K562 (cell line): ENCODE results near the gene NUP107. TPM values are rescaled to one million over a fixed set of nuclear protein-coding genes. Genes with fewer than 3 reads are reported as not detected.

Source experiments
- GABPB1 ChIP-seq: sonication (generic); formaldehyde crosslinking; IDR thresholded peaks from 2 replicates; pipeline ENCODE4 v1.8.0; 2022; ENCODE audit warnings: mild to moderate bottlenecking, missing genetic modification reagents
- NR2F6 ChIP-seq: fragments of 450-650 bp; formaldehyde crosslinking; IDR thresholded peaks from 2 replicates; pipeline ENCODE4 v1.4.0; 2020; ENCODE audit warnings: mild to moderate bottlenecking
- PTTG1 ChIP-seq: fragments of 450-650 bp; IDR thresholded peaks from 2 replicates; pipeline ENCODE4 v1.6.1; 2016; ENCODE audit warnings: low read depth, mild to moderate bottlenecking, missing genetic modification characterization, missing compliant biosample characterization
- TARDBP ChIP-seq: fragments of 450-650 bp; IDR thresholded peaks from 2 replicates; pipeline ENCODE4 v1.6.1; 2016
- TRIM24 ChIP-seq, 2 experiments: fragments of 450-650 bp; IDR thresholded peaks; 2 replicates each; pipeline ENCODE4 v1.6.1; 2016
- ZNF57 ChIP-seq: fragments of 450-650 bp; formaldehyde crosslinking; IDR thresholded peaks from 2 replicates; pipeline ENCODE4 v1.4.0; 2020; ENCODE audit warnings: mild to moderate bottlenecking, moderate library complexity
- polyA plus RNA-seq, 8 experiments: library from polyadenylated mRNA; depleted of rRNA in 4 of 8; stranded (reverse) in 5 of 8; unstranded in 3 of 8; fragments of >200 nt; fragmentation: Nextera tagmentation in 2 of 8; fragmentation: Illumina TruSeq in 1 of 8; extraction: Ambion mirVana in 2 of 8; extraction: Trizol in 1 of 8; gene quantifications; 2 replicates each; pipeline versions ENCODE4 v1.2.1 to v1.2.3, GENCODE V29; 2011 to 2014; ENCODE audit warnings: inconsistent platforms in 1 of 8, missing spikeins in 1 of 8
- total RNA-seq, 7 experiments: library from RNA; depleted of rRNA in 6 of 7; stranded (reverse); fragments of >200 nt in 6 of 7; fragmentation: Illumina TruSeq in 2 of 7; extraction: Trizol in 2 of 7; gene quantifications; 2 replicates each; pipeline versions ENCODE4 v1.2.1 to v1.2.3, GENCODE V29; 2011 to 2021; ENCODE audit warnings: low replicate concordance in 1 of 7
- TF ChIP-seq, protein P1 (sequence below): fragments of 250-450 bp; sonication (Bioruptor Pico); IDR thresholded peaks from 2 replicates; pipeline ENCODE4 v1.8.0; 2022; ENCODE audit warnings: moderate library complexity, mild to moderate bottlenecking, inconsistent platforms
- TF ChIP-seq, protein P2 (sequence below): fragments of 250-450 bp; sonication (Bioruptor Pico); IDR thresholded peaks from 2 replicates; pipeline ENCODE4 v1.8.0; 2021; ENCODE audit warnings: borderline replicate concordance, mild to moderate bottlenecking, moderate library complexity; ENCODE audit not compliant: poor library complexity, severe bottlenecking
- TF ChIP-seq, protein P3 (sequence below): fragments of 450-650 bp; IDR thresholded peaks from one replicate; pipeline ENCODE4 v1.6.1; 2018; ENCODE audit warnings: mild to moderate bottlenecking, moderate library complexity; ENCODE audit not compliant: partially characterized antibody
- TF ChIP-seq, protein P4 (sequence below): fragments of 450-650 bp; IDR thresholded peaks from 2 replicates; pipeline ENCODE4 v1.6.1; 2016; ENCODE audit warnings: mild to moderate bottlenecking, moderate library complexity
- TF ChIP-seq, protein P5 (sequence below): IDR thresholded peaks from 2 replicates; pipeline ENCODE4 v1.6.1; 2014; ENCODE audit warnings: antibody characterized with exemption

NUP107 gene
- total and polyA plus RNA-seq, 9 of the 15 experiments (the other 6 are each of a cell fraction or from before 2014, with no cell fraction given): 129 to 277 (median 199) TPM

DNA sequence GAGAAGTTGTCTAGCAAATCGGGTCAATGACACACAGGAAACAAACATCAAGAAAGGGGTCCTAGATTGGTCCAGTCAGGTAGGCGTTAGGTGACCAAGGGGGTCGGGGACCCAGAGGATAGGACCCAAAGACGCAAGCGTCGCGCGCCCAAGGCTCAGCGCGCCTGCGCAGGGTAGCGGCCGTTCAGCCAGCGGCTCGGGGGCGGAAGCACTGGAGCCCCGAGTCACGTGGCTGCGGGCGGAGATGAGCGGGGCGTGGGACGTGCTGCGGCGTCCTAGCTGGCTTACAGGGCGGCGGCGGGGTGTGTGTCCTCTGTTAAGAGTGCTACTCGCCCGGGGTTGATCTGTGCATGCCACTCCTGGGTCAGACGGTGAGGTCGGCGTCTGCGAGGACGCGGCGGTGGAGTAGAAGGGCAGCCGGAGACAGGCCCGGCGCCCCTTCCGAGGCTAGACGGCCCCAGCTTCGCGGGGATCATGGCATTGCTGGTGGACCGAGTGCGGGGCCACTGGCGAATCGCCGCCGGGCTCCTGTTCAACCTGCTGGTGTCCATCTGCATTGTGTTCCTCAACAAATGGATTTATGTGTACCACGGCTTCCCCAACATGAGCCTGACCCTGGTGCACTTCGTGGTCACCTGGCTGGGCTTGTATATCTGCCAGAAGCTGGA, 59.3 kb downstream of the NUP107 start, which contains the start of gene SLC35E3 (continued):
- TF ChIP-seq, protein P1, sequence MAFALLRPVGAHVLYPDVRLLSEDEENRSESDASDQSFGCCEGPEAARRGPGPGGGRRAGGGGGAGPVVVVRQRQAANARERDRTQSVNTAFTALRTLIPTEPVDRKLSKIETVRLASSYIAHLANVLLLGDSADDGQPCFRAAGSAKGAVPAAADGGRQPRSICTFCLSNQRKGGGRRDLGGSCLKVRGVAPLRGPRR (CRISPR knock-in tag): no peak
- peak; percentile 99 for TF ChIP-seq GABPB1
- no peak for TF ChIP-seq PTTG1 (tag)
- no peak for TF ChIP-seq TRIM24 (IDR thresholded peaks at IDR 0.05)
- no peak for TF ChIP-seq ZNF57
- TF ChIP-seq, protein P2, sequence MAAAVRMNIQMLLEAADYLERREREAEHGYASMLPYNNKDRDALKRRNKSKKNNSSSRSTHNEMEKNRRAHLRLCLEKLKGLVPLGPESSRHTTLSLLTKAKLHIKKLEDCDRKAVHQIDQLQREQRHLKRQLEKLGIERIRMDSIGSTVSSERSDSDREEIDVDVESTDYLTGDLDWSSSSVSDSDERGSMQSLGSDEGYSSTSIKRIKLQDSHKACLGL (CRISPR knock-in tag): peak; percentile 62
- TF ChIP-seq, protein P3, sequence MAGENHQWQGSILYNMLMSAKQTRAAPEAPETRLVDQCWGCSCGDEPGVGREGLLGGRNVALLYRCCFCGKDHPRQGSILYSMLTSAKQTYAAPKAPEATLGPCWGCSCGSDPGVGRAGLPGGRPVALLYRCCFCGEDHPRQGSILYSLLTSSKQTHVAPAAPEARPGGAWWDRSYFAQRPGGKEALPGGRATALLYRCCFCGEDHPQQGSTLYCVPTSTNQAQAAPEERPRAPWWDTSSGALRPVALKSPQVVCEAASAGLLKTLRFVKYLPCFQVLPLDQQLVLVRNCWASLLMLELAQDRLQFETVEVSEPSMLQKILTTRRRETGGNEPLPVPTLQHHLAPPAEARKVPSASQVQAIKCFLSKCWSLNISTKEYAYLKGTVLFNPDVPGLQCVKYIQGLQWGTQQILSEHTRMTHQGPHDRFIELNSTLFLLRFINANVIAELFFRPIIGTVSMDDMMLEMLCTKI: no peak
- no peak for TF ChIP-seq NR2F6
- TF ChIP-seq, protein P4, sequence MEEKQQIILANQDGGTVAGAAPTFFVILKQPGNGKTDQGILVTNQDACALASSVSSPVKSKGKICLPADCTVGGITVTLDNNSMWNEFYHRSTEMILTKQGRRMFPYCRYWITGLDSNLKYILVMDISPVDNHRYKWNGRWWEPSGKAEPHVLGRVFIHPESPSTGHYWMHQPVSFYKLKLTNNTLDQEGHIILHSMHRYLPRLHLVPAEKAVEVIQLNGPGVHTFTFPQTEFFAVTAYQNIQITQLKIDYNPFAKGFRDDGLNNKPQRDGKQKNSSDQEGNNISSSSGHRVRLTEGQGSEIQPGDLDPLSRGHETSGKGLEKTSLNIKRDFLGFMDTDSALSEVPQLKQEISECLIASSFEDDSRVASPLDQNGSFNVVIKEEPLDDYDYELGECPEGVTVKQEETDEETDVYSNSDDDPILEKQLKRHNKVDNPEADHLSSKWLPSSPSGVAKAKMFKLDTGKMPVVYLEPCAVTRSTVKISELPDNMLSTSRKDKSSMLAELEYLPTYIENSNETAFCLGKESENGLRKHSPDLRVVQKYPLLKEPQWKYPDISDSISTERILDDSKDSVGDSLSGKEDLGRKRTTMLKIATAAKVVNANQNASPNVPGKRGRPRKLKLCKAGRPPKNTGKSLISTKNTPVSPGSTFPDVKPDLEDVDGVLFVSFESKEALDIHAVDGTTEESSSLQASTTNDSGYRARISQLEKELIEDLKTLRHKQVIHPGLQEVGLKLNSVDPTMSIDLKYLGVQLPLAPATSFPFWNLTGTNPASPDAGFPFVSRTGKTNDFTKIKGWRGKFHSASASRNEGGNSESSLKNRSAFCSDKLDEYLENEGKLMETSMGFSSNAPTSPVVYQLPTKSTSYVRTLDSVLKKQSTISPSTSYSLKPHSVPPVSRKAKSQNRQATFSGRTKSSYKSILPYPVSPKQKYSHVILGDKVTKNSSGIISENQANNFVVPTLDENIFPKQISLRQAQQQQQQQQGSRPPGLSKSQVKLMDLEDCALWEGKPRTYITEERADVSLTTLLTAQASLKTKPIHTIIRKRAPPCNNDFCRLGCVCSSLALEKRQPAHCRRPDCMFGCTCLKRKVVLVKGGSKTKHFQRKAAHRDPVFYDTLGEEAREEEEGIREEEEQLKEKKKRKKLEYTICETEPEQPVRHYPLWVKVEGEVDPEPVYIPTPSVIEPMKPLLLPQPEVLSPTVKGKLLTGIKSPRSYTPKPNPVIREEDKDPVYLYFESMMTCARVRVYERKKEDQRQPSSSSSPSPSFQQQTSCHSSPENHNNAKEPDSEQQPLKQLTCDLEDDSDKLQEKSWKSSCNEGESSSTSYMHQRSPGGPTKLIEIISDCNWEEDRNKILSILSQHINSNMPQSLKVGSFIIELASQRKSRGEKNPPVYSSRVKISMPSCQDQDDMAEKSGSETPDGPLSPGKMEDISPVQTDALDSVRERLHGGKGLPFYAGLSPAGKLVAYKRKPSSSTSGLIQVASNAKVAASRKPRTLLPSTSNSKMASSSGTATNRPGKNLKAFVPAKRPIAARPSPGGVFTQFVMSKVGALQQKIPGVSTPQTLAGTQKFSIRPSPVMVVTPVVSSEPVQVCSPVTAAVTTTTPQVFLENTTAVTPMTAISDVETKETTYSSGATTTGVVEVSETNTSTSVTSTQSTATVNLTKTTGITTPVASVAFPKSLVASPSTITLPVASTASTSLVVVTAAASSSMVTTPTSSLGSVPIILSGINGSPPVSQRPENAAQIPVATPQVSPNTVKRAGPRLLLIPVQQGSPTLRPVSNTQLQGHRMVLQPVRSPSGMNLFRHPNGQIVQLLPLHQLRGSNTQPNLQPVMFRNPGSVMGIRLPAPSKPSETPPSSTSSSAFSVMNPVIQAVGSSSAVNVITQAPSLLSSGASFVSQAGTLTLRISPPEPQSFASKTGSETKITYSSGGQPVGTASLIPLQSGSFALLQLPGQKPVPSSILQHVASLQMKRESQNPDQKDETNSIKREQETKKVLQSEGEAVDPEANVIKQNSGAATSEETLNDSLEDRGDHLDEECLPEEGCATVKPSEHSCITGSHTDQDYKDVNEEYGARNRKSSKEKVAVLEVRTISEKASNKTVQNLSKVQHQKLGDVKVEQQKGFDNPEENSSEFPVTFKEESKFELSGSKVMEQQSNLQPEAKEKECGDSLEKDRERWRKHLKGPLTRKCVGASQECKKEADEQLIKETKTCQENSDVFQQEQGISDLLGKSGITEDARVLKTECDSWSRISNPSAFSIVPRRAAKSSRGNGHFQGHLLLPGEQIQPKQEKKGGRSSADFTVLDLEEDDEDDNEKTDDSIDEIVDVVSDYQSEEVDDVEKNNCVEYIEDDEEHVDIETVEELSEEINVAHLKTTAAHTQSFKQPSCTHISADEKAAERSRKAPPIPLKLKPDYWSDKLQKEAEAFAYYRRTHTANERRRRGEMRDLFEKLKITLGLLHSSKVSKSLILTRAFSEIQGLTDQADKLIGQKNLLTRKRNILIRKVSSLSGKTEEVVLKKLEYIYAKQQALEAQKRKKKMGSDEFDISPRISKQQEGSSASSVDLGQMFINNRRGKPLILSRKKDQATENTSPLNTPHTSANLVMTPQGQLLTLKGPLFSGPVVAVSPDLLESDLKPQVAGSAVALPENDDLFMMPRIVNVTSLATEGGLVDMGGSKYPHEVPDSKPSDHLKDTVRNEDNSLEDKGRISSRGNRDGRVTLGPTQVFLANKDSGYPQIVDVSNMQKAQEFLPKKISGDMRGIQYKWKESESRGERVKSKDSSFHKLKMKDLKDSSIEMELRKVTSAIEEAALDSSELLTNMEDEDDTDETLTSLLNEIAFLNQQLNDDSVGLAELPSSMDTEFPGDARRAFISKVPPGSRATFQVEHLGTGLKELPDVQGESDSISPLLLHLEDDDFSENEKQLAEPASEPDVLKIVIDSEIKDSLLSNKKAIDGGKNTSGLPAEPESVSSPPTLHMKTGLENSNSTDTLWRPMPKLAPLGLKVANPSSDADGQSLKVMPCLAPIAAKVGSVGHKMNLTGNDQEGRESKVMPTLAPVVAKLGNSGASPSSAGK: peak; percentile 46; the same call in 1 of the 2 replicates
- TF ChIP-seq, protein P5, sequence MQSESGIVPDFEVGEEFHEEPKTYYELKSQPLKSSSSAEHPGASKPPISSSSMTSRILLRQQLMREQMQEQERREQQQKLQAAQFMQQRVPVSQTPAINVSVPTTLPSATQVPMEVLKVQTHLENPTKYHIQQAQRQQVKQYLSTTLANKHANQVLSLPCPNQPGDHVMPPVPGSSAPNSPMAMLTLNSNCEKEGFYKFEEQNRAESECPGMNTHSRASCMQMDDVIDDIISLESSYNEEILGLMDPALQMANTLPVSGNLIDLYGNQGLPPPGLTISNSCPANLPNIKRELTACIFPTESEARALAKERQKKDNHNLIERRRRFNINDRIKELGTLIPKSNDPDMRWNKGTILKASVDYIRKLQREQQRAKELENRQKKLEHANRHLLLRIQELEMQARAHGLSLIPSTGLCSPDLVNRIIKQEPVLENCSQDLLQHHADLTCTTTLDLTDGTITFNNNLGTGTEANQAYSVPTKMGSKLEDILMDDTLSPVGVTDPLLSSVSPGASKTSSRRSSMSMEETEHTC: no peak
- 0 out of 2 replicates have a peak, but pooled peaks have one; percentile 31 for TF ChIP-seq TARDBP
